GM23338 (cell line): ENCODE results near the gene FBLN2. TPM values are rescaled to one million over a fixed set of nuclear protein-coding genes. Genes with fewer than 3 reads are reported as not detected.

Experiments
- ATAC-seq: fragments of 200-7000 bp; cut with Tn5 transposase; 3 replicates; pipeline ENCODE4 v1.9.1; 2020
- DNase-seq: peaks from one replicate; pipeline ENCODE4 v3.0.0-alpha.2; 2015; ENCODE audit warnings: low spot score
- H2AFZ ChIP-seq: fragments of 200-600 bp; sonication (generic); 2 replicates; pipeline ENCODE4 v1.8.0; 2016; ENCODE audit warnings: antibody characterized with exemption, mild to moderate bottlenecking, moderate library complexity
- H3F3A ChIP-seq: fragments of 200-600 bp; sonication (generic); replicated peaks from 2 replicates; pipeline ENCODE4 v1.8.0; 2017; ENCODE audit warnings: antibody characterized with exemption, mixed run types, low read depth
- H3K27ac ChIP-seq: fragments of 200-600 bp; sonication (generic); 2 replicates; pipeline ENCODE4 v1.6.1; 2016; ENCODE audit warnings: low read depth
- H3K27me3 ChIP-seq: fragments of 200-600 bp; sonication (generic); 2 replicates; pipeline ENCODE4 v1.8.0; 2016; ENCODE audit warnings: mild to moderate bottlenecking, mixed run types, moderate library complexity; ENCODE audit not compliant: insufficient read depth
- H3K36me3 ChIP-seq: fragments of 200-600 bp; sonication (generic); 2 replicates; pipeline ENCODE4 v1.8.0; 2016; ENCODE audit warnings: mild to moderate bottlenecking; ENCODE audit not compliant: insufficient read depth
- H3K4me1 ChIP-seq: fragments of 200-600 bp; sonication (generic); 2 replicates; pipeline ENCODE4 v1.8.0; 2016; ENCODE audit warnings: mild to moderate bottlenecking, moderate library complexity; ENCODE audit not compliant: insufficient read depth
- H3K4me2 ChIP-seq: fragments of 200-600 bp; sonication (generic); 2 replicates; pipeline ENCODE4 v1.7.1; 2017; ENCODE audit warnings: mixed run types
- H3K4me3 ChIP-seq: fragments of 200-600 bp; sonication (generic); 2 replicates; pipeline ENCODE4 v1.6.1; 2016; ENCODE audit warnings: mixed run types
- H3K79me2 ChIP-seq: fragments of 200-600 bp; sonication (generic); replicated peaks from 2 replicates; pipeline ENCODE4 v1.8.0; 2017; ENCODE audit warnings: mild to moderate bottlenecking; ENCODE audit not compliant: insufficient read depth
- H3K9me2 ChIP-seq: fragments of 200-600 bp; sonication (generic); 2 replicates; pipeline ENCODE4 v1.8.0; 2017; ENCODE audit not compliant: insufficient read depth
- H4K20me1 ChIP-seq: fragments of 200-600 bp; sonication (generic); replicated peaks from 2 replicates; pipeline ENCODE4 v1.8.0; 2017; ENCODE audit warnings: mild to moderate bottlenecking; ENCODE audit not compliant: insufficient read depth
- H3K27ac Mint-ChIP-seq: 2 replicates; pipeline ENCODE4 v1.8.0; 2020; ENCODE audit warnings: inconsistent platforms, mild to moderate bottlenecking, moderate library complexity, mixed read lengths
- H3K27me3 Mint-ChIP-seq: 3 replicates; pipeline ENCODE4 v1.8.0; 2022; ENCODE audit warnings: low read depth, mild to moderate bottlenecking, moderate library complexity, mixed read lengths, inconsistent platforms; ENCODE audit not compliant: insufficient read depth, poor library complexity
- H3K36me3 Mint-ChIP-seq: 3 replicates; pipeline ENCODE4 v1.8.0; 2021; ENCODE audit warnings: low read depth, mild to moderate bottlenecking, inconsistent platforms, moderate library complexity, mixed read lengths
- H3K4me1 Mint-ChIP-seq: 3 replicates; pipeline ENCODE4 v1.8.0; 2020; ENCODE audit warnings: mild to moderate bottlenecking, inconsistent platforms, mixed read lengths
- H3K4me3 Mint-ChIP-seq: 3 replicates; pipeline ENCODE4 v1.8.0; 2021; ENCODE audit warnings: moderate library complexity, mild to moderate bottlenecking, inconsistent platforms, mixed read lengths
- H3K9me3 Mint-ChIP-seq: 3 replicates; pipeline ENCODE4 v1.8.0; 2020; ENCODE audit warnings: moderate library complexity, mild to moderate bottlenecking, inconsistent platforms, mixed read lengths
- CREB1 ChIP-seq: fragments of 250-450 bp; sonication (Bioruptor Pico); IDR thresholded peaks from 2 replicates; pipeline ENCODE4 v1.5.0; 2020; ENCODE audit warnings: low read depth, mild to moderate bottlenecking, moderate library complexity
- ETS1 ChIP-seq: IDR thresholded peaks from 2 replicates; pipeline ENCODE4 v1.6.1; 2016; ENCODE audit warnings: antibody characterized with exemption
- EZH2 ChIP-seq: fragments of 200-600 bp; sonication (generic); IDR thresholded peaks from one replicate; pipeline ENCODE4 v1.8.0; 2017; ENCODE audit warnings: antibody characterized with exemption, mild to moderate bottlenecking, low read depth; ENCODE audit not compliant: unreplicated experiment
- EZH2phosphoT487 ChIP-seq: fragments of 200-600 bp; sonication (generic); IDR thresholded peaks from one replicate; pipeline ENCODE4 v1.8.1; 2018; ENCODE audit warnings: antibody characterized with exemption; ENCODE audit not compliant: unreplicated experiment
- JUNB ChIP-seq: IDR thresholded peaks from one replicate; pipeline ENCODE4 v1.6.1; 2016; ENCODE audit warnings: antibody characterized with exemption; ENCODE audit not compliant: unreplicated experiment
- NANOG ChIP-seq: IDR thresholded peaks from 2 replicates; pipeline ENCODE4 v1.6.1; 2016; ENCODE audit warnings: antibody characterized with exemption, borderline replicate concordance
- POLR2AphosphoS5 ChIP-seq: IDR thresholded peaks from 2 replicates; pipeline ENCODE4 v1.6.1; 2016; ENCODE audit warnings: antibody characterized with exemption, low read depth
- STAT1 ChIP-seq: IDR thresholded peaks from one replicate; pipeline ENCODE4 v1.6.1; 2016; ENCODE audit warnings: antibody characterized with exemption; ENCODE audit not compliant: unreplicated experiment
- ZNF114 ChIP-seq: fragments of 250-450 bp; sonication (Bioruptor Pico); IDR thresholded peaks from 2 replicates; pipeline ENCODE4 v1.5.0; 2020; ENCODE audit warnings: mild to moderate bottlenecking, moderate library complexity
- ZNF331 ChIP-seq: fragments of 250-450 bp; sonication (Bioruptor Pico); IDR thresholded peaks from 2 replicates; pipeline ENCODE4 v1.5.0; 2020; ENCODE audit warnings: low read depth, mild to moderate bottlenecking, moderate library complexity
- ZNF462 ChIP-seq: fragments of 250-450 bp; sonication (Bioruptor Pico); IDR thresholded peaks from 2 replicates; pipeline ENCODE4 v1.5.0; 2020; ENCODE audit warnings: mild to moderate bottlenecking, moderate library complexity
- polyA plus RNA-seq: library from polyadenylated mRNA; unstranded; fragments of >200 nt; fragmentation: Nextera tagmentation; extraction: Ambion mirVana; gene quantifications from 2 replicates; pipeline ENCODE4 v1.2.1, GENCODE V29; 2016
- total RNA-seq: library from RNA; depleted of rRNA; stranded (reverse); fragments of >200 nt; shearing (Covaris generic); gene quantifications from 2 replicates; pipeline ENCODE4 v1.2.3, GENCODE V29; 2014
- TF ChIP-seq, protein P1 (sequence below), 2 experiments: fragments of 200-600 bp in 1 of 2; sonication (generic) in 1 of 2; conservative IDR thresholded peaks; 2 replicates each; pipeline versions ENCODE4 v1.5.1 to v1.6.1; 2016 to 2017; ENCODE audit warnings: antibody characterized with exemption in 2 of 2, low read depth in 2 of 2, mild to moderate bottlenecking in 2 of 2, moderate library complexity in 1 of 2
- TF ChIP-seq, protein P2 (sequence below): IDR thresholded peaks from one replicate; pipeline ENCODE4 v1.6.1; 2018; ENCODE audit warnings: antibody characterized with exemption; ENCODE audit not compliant: unreplicated experiment

Gene FBLN2
- total and polyA plus RNA-seq, 2 experiments from 2014 or later: 18.8 to 26.8 TPM

GRCh38 chr3:13682331-13683013, 133.5 kb downstream of the FBLN2 start:
- no peak overlapping the region for H2AFZ ChIP-seq
- no peak overlapping the region for H3K4me3 Mint-ChIP-seq
- TF ChIP-seq EZH2phosphoT487 (no peak), NANOG (no peak), ZNF114 (CRISPR knock-in tag) (no peak), EZH2 (no peak), POLR2AphosphoS5 (no peak), ZNF462 (no peak), JUNB (no peak), ZNF331 (CRISPR knock-in tag) (no peak), ETS1 (no peak), CREB1 (CRISPR knock-in tag) (no peak), STAT1 (no peak)
- TF ChIP-seq, protein P1, sequence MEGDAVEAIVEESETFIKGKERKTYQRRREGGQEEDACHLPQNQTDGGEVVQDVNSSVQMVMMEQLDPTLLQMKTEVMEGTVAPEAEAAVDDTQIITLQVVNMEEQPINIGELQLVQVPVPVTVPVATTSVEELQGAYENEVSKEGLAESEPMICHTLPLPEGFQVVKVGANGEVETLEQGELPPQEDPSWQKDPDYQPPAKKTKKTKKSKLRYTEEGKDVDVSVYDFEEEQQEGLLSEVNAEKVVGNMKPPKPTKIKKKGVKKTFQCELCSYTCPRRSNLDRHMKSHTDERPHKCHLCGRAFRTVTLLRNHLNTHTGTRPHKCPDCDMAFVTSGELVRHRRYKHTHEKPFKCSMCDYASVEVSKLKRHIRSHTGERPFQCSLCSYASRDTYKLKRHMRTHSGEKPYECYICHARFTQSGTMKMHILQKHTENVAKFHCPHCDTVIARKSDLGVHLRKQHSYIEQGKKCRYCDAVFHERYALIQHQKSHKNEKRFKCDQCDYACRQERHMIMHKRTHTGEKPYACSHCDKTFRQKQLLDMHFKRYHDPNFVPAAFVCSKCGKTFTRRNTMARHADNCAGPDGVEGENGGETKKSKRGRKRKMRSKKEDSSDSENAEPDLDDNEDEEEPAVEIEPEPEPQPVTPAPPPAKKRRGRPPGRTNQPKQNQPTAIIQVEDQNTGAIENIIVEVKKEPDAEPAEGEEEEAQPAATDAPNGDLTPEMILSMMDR (conservative IDR thresholded peaks at IDR 0.05; ENCODE audit: low read depth in 2 of 2): no peak
- TF ChIP-seq, protein P2, sequence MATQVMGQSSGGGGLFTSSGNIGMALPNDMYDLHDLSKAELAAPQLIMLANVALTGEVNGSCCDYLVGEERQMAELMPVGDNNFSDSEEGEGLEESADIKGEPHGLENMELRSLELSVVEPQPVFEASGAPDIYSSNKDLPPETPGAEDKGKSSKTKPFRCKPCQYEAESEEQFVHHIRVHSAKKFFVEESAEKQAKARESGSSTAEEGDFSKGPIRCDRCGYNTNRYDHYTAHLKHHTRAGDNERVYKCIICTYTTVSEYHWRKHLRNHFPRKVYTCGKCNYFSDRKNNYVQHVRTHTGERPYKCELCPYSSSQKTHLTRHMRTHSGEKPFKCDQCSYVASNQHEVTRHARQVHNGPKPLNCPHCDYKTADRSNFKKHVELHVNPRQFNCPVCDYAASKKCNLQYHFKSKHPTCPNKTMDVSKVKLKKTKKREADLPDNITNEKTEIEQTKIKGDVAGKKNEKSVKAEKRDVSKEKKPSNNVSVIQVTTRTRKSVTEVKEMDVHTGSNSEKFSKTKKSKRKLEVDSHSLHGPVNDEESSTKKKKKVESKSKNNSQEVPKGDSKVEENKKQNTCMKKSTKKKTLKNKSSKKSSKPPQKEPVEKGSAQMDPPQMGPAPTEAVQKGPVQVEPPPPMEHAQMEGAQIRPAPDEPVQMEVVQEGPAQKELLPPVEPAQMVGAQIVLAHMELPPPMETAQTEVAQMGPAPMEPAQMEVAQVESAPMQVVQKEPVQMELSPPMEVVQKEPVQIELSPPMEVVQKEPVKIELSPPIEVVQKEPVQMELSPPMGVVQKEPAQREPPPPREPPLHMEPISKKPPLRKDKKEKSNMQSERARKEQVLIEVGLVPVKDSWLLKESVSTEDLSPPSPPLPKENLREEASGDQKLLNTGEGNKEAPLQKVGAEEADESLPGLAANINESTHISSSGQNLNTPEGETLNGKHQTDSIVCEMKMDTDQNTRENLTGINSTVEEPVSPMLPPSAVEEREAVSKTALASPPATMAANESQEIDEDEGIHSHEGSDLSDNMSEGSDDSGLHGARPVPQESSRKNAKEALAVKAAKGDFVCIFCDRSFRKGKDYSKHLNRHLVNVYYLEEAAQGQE: no peak
- no peak overlapping the region for H3K4me2 ChIP-seq
- H3K27ac Mint-ChIP-seq: no peak overlapping the region
- ATAC-seq (no peak), DNase-seq (no peak)
- H3K79me2 ChIP-seq: no peaks in the 10 kb centered on the region
- H3K27me3 ChIP-seq: no peaks in the 10 kb centered on the region
- peaks cover 7% of the 10 kb centered on the region for H3K27me3 Mint-ChIP-seq
- no peaks in the 10 kb centered on the region for H3K9me3 Mint-ChIP-seq
- H4K20me1 ChIP-seq: no peaks in the 10 kb centered on the region
- H3K36me3 ChIP-seq: no peaks in the 10 kb centered on the region
- H3K4me1 ChIP-seq: no peaks in the 10 kb centered on the region
- no peak overlapping the region for H3K4me3 ChIP-seq
- no peak overlapping the region for H3K27ac ChIP-seq
- no peaks in the 10 kb centered on the region for H3K9me2 ChIP-seq
- peaks cover 13% of the 10 kb centered on the region for H3K4me1 Mint-ChIP-seq
- no peaks in the 10 kb centered on the region for H3K36me3 Mint-ChIP-seq
- H3F3A ChIP-seq: no peaks in the 10 kb centered on the region
